Hematopoietic multipotent progenitor cell (in vitro differentiated cells): ENCODE results near the gene MORF4L2. TPM values are rescaled to one million over a fixed set of nuclear protein-coding genes. Genes with fewer than 3 reads are reported as not detected.

Experiments used
- DNase-seq, 3 donors: peaks; one replicate each; pipeline ENCODE4 v3.0.0-alpha.2; 2011 to 2015; ENCODE audit warnings: low read depth in 2 of 3, low spot score in 2 of 3
- total RNA-seq: library from RNA; depleted of rRNA; stranded (reverse); fragments of >200 nt; gene quantifications from one replicate; pipeline ENCODE4 v1.2.3, GENCODE V29; 2012

The MORF4L2 gene
- 96.7 TPM for total RNA-seq

DNA sequence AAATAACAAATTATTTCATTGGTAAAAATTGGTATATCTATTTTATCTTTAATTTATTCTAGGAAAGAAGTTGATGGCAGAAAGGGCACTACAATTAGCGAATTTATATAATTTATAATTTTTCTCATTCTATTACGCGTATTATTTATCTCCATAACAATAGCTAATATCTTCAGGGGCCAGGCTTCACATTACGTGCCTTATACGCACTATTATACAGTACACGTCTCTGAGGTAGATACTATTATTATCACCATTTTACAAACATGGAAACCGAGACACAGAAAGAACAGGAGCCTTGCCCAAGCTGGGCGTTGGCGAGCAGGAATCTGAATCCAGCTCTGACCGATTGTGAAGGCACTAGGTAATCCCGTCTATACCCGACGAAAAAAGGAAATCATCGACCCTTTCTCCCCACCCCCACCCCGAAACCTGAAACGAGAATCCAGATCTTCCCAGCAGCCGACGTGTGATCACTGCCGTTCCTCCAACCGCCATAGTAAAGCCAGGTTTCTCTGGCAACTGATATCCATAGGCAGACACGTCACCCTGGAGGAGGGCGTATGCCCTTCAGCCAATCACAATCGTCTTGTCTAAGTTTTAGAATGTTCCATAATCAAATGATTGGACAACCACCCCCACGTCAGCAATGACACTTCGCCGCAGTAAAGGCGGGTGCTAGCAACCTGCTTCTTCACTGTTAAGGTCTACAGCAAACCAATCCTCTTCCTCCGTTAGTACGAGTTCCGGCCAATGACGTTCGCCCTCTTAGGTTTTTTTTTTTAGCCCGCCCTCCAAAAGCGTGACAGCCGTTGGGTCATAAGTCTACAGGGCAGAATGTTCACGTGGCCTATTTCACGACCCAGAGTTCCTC is at the start of gene MORF4L2:
Gene MORF4L2 (minus strand): TSS at position 501 of the 874 bp plus-strand sequence. CDS start 9,672 bp downstream, outside the sequence.
- peak; percentile 65 to 97 (median 93) for DNase-seq

GRCh38 chrX:103734125-103734760 is 47.7 kb upstream of the MORF4L2 start:
- DNase-seq: no peak

DNA sequence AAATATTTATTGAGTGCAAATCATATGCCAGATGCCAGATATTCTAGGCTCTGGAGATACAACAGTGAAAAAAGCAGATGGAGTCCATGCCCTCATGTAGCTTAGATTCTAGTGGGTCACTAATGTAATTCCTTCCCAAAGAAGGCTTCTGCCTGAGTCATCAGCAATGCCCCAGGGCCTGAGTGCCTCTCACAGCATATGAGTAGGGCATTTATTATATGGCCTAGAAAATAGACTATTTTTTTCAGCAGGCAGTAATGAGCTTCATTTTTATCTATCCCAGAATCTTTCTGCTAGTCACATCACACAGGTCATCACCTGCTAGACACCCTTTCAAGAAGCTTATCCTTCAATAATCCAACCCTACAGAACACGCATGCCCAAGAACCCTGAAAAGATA is 46.5 kb upstream of the MORF4L2 start:
- DNase-seq: no peak

DNA sequence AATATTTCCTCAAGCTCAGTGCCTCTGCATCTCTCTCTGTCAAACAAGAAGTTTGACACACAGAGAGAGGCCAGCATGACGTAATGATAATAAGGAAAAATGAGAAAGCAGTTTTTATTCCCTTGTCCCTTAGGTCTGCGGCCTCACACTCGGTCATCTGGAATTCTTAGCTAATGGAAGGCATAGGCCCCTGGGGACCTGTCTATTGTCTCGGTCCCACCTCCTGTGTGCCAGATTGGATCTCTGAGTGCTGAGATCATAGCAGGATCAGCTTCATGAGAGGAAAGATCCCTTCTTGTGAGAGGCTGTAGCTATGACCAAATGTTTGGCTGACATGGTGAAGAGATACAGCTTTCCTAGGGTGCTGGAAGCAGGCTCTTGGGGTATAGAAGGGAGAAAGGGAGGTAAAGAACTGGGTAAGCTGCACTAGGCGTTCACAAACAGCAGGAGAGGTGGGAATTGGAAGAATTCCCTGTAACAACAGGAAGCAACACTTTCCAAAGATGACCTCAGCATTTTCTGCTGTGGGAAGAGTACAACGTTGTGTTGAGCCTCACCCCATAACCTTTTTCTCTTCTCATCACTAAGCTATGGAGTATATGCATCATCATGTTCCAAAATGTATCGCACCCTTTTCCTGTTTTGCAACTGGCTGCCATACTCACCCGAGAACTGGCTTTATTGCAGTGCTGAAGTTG is 44.4 kb upstream of the MORF4L2 start:
- DNase-seq: no peak

DNA sequence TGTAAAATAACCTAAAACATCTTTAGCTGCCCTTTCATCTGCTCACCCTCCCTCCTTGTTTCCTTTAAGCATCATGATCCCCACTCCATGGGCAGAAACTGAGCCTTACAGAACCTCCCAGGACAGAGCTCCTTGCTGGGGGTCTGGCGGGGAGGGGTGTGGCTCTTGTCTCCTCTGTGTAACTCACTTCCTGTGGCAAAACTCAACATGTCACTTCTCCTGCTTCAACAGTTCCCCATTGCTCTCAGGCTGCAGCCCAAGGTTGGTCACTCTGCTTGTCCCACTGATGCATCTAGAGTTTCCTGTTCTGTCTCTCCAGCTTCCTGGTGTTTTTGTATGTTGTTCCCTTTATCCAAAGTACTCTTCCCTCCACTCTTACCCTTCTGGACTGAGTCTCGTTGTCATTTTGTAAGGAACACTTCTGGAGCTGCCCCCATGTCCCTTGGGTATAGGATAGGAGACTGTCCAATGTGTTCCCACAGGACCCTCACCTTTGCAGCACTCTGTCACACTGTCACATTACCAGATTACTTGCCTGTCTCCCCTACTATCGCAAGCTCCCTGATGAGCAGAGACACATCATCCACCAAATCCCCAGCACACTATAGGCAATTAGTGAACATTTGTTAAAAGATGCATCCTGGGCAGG is 43.8 kb upstream of the MORF4L2 start:
- no peak for DNase-seq

DNA sequence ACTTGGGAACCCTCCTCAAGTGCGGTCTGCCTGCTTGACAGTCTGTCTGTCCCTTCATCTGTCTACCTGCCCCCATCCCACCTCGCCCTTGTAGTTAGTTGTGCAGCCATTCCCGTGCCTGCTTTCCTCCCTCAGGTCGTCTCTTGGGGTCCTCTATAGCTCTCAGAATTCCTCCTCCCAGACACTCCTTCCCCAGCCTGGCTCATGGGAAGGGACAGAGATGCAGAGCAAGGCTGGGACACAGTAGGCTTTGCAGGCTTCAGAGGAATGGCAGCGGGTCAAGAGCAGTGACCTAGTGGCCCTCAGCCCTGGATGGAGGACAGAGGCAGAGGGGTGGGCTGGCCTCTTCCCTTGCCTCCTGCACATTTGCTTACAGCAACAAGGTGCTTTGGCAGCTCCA is 42.5 kb upstream of the MORF4L2 start:
- DNase-seq: no peak

DNA sequence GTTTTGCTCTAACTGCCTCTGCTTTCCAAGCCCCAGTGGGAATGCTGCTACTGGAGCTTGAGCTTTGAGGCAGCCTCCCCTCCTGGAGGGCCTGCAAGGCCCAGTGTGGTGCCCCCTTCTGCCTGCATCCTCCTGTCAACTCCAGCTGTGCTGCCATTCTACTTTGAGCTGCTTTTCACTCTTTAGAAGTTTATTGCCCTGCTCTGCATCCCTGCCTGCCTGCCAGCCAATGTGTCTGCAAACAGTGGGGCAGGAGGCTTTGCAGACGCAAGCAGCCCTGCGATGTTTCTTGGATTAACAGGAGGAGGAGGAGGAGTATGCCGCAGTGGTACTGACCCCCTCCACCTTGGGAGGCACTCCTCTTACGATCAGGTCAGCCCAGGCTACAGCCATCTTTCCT is 40.6 kb upstream of the MORF4L2 start:
- DNase-seq: no peak

DNA sequence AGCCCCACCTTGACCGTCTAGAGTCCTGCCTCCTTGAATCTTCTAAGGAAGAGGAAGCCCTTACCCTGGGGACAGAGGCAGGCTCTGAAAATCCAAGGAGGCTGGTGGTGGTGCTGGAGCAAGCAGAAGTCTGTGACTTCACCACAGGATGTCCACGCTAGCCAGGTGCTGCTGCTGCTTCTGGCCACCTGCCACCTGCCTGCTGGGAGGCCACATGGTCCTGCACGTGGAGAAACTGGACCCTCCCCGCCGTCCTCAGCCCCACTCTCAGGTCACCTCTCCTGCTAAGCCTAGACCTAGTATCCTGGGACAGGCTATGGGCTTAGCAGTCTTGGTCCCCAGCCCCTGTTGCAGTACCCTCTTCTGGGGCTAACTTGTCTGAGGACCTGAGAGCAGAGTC is 40.0 kb upstream of the MORF4L2 start:
- DNase-seq: no peak

GRCh38 chrX:103722505-103722904 is 36.0 kb upstream of the MORF4L2 start:
- DNase-seq: no peak

GRCh38 chrX:103718120-103718519 is 31.6 kb upstream of the MORF4L2 start:
- DNase-seq: no peak

DNA sequence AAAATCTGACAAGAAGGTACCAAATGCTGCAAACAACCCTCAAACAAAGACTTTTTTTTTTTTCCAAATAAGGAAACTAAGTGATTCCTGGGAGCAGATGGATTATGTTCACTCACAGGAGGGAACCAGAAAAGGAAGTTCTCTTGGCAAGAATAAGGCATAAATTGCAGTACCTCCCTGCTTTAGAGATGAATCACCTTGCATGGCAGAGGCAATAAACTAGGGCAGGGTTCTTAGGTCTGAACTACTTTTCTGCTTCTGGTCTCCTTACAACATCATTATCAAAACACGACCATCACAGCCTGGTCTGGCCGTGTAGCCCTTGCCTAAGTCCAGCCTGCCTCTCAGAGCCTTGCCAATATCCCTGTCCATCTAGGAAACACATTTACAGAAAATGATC is 30.5 kb upstream of the MORF4L2 start:
- no peak for DNase-seq

DNA sequence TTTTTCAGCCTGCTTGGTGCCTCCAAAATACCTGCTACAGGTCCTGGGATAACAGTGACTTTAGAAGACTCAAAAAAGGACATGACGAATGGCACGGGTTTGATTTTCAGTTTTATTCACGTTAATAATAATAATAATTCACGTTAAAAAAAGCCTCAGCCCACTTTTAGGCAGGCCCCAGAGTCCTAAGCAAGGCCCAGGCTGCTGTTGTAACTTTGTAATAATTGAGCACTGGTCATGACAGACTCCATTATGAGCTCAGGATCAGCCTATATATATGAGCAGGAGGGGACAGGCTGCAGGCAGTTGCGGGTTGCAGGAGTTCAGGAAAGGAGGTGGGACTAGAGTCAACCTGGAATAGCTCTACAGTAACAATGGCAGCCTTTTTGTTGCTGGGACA is 24.1 kb upstream of the MORF4L2 start, which contains the start of gene TMEM31:
Gene TMEM31 (plus strand): TSS at position 301 of the 400 bp plus-strand sequence. CDS start 1,350 bp downstream, outside the sequence.
- no peak for DNase-seq

GRCh38 chrX:103704863-103705262 is 18.4 kb upstream of the MORF4L2 start:
- DNase-seq: no peak

GRCh38 chrX:103699243-103699642 is 12.7 kb upstream of the MORF4L2 start:
- DNase-seq: no peak

DNA sequence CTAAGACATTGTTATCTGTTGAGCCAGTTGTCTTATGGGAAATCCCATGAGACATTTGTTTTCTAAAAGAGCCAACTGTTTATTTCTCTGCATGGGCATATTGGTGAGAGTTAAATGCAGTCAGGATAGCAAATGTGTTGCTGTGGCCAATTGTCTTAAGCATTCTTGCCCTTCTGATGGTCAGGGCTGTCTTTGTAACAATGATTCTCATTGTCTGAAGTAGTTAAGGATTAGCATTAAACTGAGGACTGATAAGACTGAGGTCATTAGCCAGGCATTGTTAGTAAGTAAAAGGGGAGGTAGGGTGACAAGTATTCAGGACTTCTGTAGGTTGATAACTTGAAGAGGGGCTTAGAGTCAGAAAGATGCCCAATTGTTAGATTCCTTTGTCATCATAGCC is 11.2 kb upstream of the MORF4L2 start:
- no peak for DNase-seq

- no peak for DNase-seq
Observed at GRCh38 chrX:103691059-103691458, 4.6 kb upstream of the MORF4L2 start.

DNA sequence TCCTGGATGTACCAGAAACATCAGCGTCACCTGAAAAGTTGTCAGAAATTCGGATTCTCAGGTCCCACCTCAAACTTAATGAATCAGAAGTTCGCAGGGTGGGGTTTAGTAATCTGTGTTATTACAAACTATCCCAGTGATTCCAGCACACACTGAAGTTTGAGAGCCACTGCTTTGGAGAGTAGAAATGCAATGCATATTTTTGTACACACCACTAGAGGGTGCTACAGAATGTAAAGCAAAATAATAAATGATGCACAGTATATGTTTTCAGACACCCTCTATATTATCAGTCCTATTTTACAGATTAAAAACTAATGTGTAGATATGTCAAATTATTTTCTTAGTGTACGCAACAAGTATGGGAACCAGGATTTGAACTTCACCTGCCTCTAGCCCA is 2.4 kb upstream of the MORF4L2 start:
- DNase-seq: peak in 1 of 3 donors; percentile 50

GRCh38 chrX:103687696-103688201 is 1.2 kb upstream of the MORF4L2 start:
- DNase-seq: peak; percentile 23 to 71 (median 53)

DNA sequence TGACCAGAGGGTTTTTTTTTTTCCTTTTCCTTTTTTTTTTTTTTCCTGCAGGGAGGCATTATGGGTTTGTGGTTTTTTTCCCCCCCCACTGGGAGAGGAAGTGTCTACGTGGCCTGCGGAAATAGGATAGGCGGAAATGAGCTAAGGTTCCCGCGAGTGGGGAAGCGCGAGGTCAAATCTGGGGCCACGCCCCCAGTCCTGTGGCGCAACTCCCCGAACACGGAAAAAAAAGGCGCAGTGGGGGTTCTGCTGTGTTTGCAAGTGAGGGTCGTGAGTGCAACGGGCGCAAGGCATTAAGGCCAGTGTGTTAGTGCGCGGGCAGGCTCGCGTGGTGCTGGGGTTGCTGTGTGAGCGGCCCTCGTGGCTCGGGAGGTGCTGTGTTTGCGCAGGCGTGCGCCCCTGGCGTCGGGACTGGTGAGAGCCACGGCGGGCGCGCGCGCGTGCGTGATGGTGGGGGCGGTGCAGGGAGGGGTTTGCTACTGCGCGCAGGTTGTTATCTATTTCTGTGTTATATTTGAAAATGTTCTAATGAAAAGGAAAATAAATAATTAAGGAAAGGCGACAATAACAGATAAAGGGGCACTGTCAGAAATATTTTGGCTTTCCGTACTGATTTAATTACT is 685 bp upstream of the MORF4L2 start:
- peak in 2 of 3 donors; percentile 69 to 88 for DNase-seq

DNA sequence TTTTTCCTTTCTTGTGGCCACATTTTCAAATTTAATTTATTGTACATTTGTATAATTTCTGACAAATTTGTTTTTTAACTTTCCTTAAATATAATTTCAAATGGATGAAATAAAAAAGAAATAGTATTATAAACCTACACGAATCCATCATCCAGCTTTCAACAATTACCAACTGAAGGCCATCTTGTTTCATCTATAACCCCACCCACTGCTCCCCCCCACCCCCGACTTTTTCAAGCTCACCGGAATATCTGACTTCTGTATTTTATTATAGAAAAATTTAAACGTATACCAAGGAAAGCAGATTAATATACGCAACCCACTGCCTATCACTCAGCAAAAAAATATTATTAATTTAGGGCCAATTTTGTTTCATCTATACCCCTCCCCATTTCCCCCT is 1.1 kb downstream of the MORF4L2 start:
- peak in 1 of 3 donors; percentile 16 for DNase-seq
